SU-DHL-6 (cell line): ENCODE measurements around the gene STK32A.

ENCODE experiments used
- EZH2phosphoT487 ChIP-seq: fragments of 200-600 bp; sonication (generic), shearing (Covaris generic); conservative IDR thresholded peaks from 2 replicates; pipeline ENCODE4 v1.6.1; 2018; ENCODE audit warnings: mild to moderate bottlenecking, antibody characterized with exemption, low read length, moderate library complexity, mixed read lengths
- TF ChIP-seq, protein P1 (sequence below): fragments of 200-600 bp; sonication (generic); IDR thresholded peaks from one replicate; pipeline ENCODE4 v1.5.1; 2017; ENCODE audit warnings: antibody characterized with exemption, mild to moderate bottlenecking, low read length, moderate library complexity; ENCODE audit not compliant: insufficient read depth, poor library complexity, severe bottlenecking

DNA sequence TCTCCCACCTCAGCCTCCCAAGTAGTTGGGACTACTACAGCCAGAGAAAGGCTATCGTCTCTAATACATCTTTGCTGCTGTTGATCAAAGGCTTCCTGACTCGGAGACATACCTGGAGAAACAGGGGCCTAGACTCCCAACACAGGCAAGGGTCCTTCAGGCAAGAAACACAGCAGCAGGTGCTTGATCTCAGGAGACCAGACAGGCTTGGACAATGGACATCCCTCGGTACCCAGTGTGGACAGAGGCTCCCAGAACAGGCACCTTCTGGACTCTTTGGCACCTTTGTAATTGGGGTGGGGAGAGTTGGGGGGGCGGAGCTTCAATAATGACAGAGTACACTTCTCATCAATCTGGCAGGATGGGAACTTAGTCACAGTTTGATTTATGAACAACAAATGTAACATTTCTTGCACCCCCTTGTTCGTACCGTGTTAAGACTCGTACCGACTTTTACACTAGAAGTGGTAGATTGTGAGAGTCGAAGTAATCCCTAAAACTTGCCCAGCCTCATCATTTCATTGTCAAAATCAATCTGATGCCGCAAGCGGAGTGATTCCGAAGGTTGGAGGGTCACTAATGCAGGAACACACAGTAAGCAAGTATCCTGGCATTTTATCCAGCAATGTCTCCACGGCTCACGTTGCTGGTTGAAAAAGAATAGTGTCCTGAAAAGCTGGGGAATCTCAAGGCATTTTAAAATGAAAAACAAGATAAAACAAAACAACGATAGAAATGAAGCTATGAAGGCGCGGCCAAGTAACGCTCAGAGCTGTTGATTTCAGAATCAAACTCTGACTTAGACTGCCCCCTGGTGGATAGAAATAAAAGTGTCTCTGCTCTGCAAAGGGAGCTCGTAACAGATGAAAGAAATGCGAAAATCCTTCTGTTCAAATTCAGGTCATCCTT, 46.4 kb upstream of the STK32A start:
- TF ChIP-seq, protein P1, sequence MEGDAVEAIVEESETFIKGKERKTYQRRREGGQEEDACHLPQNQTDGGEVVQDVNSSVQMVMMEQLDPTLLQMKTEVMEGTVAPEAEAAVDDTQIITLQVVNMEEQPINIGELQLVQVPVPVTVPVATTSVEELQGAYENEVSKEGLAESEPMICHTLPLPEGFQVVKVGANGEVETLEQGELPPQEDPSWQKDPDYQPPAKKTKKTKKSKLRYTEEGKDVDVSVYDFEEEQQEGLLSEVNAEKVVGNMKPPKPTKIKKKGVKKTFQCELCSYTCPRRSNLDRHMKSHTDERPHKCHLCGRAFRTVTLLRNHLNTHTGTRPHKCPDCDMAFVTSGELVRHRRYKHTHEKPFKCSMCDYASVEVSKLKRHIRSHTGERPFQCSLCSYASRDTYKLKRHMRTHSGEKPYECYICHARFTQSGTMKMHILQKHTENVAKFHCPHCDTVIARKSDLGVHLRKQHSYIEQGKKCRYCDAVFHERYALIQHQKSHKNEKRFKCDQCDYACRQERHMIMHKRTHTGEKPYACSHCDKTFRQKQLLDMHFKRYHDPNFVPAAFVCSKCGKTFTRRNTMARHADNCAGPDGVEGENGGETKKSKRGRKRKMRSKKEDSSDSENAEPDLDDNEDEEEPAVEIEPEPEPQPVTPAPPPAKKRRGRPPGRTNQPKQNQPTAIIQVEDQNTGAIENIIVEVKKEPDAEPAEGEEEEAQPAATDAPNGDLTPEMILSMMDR = peak; percentile 66
- TF ChIP-seq EZH2phosphoT487 = no peak
